GM19395 (cell line): Measurements from ENCODE around the gene MTHFSD.

Source experiments
- ATAC-seq: cut with Tn5 transposase; IDR thresholded peaks from one replicate; pipeline ENCODE4 v1.9.1; 2021; ENCODE audit warnings: mild to moderate bottlenecking, moderate library complexity; ENCODE audit not compliant: unreplicated experiment

The MTHFSD gene

DNA sequence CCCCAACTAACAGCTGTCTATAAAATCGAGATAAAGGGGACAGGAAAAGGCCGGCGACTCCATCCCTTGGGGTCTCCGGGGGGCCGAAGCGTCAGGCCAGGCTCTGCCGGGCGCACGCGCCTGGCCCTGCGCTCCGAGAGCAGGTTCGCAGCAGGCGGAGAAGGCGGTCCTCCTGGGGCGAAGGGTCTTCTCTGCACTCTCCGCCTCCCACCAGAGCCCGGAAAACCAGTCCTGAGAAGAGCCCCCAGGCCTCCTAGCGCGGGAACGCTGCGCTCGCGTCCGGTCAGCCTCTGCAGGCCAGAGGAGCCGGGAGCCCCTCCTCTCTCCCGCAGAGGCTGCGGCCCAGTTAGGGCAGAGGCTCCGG, 39.6 kb downstream of the MTHFSD start:
- no peak for ATAC-seq

DNA sequence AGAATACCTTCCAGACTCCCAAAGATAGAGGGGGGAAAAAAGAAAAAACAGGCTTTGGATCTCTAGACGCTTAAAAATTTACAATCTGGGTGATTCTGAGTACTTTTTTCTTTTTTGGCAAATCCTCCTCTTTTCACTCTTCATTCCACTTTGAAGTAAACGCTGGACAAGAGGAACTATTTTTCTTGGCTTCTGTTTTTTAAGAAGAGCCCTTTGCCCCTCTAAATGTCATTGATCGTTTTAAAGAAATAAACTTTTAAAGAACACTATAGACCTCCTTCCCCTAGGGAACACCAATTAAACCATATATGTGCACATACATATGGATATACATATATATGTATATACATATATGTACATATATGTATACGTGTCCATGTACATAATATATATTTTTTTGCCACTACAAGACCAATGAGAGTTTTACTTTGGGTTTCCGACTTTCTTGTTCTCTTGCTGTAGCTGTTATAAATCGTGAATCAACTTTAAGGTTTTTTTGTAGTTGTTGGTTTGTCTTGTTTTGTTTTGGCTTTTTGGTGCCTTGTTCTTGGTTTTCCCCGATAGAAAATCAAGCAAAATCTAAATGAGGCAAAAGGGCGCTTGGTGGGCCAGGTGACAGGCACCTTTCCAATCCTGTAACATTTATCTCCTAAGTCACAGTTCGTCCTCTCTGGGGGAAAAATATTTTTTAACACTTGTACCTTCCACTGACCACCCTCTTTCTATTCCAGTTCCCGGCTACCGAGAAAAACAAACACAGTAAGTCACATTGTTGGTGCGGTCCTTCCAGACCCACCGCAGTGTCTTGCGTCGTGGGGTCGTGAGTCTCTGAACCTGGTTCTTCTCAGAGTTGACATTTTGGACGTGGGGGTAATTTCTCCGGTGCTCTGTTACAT, 40.3 kb downstream of the MTHFSD start:
- no peak for ATAC-seq

DNA sequence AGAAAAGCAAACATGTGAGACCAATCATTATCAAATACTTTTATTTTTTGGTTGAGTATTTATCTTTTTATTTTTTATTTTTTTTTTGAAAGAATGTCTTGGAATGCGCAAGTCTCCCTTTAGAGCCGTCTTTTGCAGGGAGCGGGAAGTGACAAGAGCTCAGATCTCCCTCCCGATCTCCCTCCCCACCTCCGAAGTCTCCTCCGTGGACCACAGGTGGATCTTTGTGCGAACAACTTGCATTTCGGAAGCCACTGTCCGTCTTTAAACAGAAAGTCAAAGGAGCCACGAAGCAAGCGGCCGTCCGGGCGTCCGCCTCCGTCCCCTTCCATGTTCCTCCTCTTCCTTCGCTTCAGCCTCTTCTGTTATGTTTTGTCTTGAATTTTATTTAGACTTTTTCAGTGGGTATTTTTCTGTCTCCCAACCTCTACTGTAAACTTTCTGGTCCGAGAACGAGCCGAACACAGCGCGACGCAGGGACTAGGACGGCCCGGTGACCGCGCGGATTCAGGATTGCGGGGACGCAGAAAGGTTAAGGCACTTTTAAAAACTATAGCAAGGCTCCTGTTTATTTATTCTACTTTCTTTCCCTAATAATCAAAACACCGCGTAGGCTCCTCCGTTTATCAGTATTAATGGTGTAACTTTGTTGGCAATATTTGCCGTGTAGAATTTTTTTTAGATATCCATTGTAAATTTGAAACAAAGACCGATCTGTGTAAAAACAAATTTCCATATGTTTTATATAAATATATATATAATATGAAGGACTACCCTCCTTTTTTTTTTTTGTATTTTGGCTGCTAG, 41.4 kb downstream of the MTHFSD start:
- ATAC-seq, result no peak

DNA sequence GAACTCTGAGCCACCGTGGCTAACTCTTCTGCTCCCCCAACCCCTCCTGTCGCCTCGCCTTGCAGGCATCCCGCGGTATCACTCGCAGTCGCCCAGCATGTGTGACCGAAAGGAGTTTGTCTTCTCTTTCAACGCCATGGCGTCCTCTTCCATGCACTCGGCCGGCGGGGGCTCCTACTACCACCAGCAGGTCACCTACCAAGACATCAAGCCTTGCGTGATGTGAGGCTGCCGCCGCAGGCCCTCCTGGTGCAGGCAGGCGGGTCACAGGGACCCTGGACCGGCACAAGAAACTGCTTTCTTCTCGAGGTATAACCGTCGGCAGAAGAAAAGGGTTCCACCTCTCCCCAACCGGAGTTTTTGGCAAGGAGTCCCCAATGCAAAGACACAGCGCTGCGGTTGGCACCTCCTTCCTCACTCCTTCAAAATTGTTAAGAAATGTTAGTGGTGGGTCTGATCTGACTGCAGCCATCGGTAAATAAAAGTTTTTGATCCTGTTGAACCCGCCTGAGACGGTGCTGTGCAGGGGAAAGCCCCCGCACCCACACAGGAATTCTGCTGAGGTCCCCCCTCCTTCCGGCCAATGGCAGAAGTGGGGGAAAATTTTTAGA, 42.1 kb downstream of the MTHFSD start:
- no peak for ATAC-seq

DNA sequence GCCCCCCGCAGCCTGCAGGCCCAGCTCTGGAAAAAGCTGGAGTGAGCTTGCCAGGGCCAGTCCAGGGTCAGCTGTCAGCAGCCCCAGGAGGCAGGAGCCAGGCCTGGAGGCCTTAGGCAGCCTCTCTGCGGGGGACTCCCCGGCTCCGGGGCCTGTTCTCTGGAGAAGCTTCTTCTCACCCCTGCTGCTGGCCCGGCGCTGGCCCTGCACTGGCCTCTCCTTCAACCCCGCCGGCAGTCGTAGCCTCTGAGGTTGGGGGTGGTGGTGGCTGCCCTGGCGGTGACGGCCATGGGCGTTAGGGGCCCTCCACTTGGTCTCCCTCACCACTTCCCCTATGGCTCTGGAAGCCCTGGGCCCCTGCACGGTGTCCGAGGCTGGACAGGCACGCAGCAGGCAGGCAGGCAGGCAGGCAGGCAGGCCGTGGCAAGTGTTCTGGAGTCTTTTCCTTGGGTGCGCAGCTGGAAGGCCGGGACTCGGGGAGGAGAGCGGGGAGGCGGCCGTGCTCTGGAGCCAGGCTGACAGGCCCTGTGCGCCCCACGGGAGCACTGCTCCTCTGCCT, 42.7 kb downstream of the MTHFSD start:
- ATAC-seq, result no peak

DNA sequence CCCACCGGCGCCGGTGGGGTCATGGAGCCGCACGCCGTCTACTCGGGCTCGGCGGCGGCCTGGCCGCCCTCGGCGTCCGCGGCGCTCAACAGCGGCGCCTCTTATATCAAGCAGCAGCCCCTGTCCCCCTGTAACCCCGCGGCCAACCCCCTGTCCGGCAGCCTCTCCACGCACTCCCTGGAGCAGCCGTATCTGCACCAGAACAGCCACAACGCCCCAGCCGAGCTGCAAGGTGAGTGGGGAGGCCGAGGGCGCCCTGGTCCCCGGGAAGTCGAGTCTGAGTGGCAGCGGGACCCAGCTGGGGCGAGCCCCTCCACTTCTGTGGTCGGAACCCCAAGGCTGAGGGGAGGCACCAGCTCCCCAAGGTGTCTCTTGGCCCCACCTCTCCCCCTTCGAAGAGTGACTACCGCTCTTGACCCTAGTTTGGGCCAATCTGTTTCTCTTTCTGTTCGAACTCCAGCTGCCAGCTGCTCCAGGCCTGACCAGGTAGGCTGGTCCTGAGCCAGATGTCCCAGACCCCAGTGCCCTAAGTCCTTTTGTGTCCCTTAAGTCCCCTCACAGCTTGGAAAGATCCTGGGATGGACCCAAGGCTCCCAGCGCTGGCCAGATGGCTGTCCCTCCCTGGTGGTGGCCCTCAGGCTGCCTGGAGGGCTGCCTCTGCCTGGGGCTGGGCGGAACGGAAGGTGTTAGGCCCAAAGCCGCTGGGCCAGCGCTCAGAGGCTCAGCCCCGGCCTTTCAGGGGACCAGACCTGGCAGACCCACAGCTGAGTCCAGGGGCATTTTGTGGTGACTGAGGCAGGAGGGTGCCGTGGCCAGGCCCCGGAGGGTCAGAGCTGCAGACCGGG, 43.5 kb downstream of the MTHFSD start:
- no peak for ATAC-seq

DNA sequence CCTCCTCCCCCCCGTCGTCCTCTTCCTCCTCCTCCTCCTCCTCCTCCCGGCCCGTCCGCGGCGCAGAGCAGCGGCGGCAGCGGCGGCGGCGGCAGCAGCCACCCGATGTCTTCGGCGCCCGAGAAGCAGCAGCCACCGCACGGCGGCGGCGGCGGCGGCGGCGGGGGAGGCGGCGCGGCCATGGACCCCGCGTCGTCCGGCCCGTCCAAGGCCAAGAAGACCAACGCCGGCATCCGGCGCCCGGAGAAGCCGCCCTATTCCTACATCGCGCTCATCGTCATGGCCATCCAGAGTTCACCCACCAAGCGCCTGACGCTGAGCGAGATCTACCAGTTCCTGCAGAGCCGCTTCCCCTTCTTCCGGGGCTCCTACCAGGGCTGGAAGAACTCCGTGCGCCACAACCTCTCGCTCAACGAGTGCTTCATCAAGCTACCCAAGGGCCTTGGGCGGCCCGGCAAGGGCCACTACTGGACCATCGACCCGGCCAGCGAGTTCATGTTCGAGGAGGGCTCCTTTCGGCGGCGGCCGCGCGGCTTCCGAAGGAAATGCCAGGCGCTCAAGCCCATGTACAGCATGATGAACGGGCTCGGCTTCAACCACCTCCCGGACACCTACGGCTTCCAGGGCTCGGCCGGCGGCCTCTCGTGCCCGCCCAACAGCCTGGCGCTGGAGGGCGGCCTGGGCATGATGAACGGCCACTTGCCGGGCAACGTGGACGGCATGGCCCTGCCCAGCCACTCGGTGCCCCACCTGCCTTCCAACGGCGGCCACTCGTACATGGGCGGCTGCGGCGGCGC, 44.4 kb downstream of the MTHFSD start, which contains the start of gene FOXF1:
Gene FOXF1, plus strand, starts transcription at position 63 of the 797 bp plus-strand sequence. Its CDS starts 43 bp downstream, at position 106.
- ATAC-seq, result no peak

DNA sequence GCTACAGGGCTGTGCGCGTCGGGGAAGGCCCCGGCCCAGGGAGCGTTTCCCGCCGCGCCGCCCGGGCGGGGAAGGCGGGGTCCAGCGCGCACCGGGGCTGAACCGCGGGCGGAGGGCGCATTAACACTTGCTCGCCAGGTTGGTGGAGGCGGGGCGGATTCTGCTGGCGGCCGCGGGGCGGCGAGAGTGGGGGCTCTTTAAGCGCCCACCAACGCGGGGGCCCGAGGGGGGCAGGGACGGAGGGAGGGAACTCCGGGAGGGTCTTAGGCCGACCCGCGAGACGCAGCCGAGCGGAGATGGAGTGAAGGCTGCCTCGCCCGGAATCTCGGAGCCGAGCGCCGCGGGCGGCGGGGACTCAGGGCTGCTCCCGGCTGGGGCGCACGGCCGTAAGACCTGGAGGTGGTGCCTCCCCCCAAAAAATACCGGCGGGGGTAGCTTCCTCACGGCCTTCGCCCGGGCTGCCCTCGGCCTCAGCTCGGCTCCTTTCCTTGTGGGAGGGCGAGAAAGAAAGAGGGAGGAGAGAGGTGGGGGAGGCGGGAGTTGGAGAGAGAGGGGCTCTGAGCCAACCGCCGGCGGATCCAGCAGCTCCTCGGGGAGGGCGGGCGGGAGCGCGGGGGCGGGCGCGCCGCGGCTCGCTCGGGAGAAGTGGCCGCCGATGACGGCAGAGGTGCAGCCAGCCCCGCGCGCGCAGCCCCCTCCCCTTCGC, 45.1 kb downstream of the MTHFSD start:
- no peak for ATAC-seq

DNA sequence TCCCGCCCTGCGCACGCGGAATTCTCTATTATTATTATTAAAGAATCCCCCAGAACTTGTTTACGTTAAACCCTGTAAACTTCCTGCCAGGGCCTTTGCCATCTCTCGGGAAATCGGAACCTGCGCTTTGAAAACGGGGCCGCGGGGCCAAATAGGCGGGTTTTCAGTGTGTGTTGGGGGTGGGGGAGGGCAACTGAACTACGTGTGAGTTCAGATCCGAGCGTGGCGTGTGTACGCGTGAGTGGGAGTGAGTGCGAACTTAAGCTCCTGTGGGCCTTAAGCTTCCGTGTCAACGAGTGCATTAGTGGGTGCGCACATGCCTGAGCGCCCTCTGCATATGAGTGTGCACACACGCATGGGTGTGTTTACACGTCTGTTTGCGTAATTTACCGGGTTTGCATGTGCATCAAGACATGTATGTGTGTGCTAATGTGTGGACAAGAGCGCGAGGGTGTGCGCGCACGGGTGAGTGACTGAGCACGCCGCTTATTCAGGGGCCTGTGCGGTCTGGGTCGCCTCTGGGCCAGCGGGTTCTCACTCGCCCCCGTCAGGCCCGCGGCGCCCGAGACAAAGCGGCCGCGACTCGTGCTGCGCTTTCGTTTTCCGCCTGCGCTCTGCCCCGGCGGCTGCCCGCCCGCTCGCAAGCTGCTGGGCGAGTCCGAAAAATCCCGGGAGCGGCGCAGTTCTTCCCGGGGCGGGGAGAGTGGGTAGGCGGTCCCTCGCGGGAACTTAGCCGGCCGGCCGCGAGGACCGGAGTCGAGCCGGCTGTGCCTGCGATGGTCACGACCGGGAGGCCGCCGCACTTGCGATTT, 45.9 kb downstream of the MTHFSD start:
- ATAC-seq, result no peak

DNA sequence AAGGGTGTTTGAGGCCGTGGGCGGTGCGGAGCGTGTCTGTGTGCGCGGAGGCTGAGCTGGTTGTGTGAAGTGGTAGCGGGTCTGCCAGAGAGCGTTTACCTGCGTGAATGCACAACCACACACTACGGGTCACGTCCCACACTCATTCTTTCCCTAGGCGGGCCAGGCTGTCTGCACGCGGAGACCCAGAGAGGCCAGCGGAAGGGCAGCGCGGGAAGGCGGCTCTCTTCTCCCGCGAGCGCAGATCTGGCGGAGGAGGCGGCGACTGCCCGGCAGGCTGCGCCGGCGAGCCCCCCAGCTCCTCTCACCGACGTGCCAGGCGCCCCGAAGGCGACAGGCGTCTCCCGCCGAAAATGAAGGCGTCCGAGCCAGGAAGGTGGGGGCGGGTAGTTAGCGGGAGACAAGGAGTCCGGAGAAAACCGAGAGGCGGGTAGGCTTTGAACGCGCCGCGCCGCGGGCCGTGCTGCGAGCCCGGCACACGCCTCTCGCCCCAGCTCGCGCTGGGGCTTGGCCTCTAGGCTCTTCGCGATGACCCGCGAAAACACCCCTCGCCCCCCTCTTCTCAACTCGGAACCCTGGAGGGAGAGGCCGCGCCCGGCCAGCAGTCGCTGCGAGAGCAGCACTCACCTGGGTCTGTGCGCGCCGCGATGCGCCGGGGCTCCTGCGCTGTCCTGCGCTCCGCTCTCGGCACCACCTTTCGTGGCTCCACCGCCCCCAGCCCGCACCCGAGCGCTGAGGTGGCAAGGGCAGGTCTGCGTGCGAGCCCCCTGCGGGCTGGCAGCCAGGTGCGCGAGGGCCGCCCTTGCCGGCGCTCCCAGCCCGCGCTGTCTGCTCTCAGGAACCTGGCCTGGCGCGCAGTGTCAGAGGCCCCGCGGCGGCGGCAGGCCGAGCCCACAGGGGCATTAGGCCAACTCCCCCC, 46.7 kb downstream of the MTHFSD start:
- ATAC-seq, result no peak

DNA sequence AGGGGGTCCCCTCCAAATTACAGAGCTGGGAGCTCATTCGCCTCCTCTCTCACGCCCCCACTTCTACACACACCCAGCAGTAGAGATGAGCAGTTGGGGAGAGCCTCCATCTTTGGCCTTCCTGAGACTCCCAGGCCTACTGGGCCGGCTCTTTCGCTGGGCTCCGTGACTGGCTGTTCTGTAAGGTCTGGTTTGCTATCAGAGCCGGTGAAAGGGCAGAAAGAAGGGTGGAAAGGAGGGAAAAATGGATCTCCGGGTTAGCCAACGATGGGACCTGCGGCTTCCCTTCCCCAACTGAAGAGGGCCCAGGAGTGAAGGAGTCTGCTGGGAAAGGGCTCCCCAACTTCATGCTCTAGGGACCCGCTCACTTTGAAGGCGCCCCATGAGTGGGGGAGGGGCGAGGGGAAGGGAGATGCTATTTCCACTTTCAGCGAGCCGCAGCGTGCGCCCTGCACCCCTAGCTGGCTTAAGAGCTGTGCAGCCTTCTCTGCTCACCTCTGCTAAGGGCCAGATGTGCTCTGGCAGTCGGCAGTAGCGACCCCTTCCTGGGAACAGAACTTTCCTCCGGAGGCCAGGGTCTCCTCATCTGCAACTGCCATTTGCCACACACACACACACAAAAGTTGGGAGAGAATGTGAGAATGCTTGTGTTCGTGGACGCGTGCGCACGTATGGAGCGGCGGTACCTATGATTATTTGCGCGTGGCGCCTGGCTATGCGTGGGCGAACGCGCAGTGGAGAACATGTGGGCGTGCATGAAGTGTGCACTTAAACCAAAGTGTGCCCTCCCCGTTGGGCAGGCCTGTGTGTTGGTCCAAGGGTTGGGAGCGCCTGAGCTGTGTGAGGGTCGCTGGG, 47.6 kb downstream of the MTHFSD start:
- no peak for ATAC-seq

DNA sequence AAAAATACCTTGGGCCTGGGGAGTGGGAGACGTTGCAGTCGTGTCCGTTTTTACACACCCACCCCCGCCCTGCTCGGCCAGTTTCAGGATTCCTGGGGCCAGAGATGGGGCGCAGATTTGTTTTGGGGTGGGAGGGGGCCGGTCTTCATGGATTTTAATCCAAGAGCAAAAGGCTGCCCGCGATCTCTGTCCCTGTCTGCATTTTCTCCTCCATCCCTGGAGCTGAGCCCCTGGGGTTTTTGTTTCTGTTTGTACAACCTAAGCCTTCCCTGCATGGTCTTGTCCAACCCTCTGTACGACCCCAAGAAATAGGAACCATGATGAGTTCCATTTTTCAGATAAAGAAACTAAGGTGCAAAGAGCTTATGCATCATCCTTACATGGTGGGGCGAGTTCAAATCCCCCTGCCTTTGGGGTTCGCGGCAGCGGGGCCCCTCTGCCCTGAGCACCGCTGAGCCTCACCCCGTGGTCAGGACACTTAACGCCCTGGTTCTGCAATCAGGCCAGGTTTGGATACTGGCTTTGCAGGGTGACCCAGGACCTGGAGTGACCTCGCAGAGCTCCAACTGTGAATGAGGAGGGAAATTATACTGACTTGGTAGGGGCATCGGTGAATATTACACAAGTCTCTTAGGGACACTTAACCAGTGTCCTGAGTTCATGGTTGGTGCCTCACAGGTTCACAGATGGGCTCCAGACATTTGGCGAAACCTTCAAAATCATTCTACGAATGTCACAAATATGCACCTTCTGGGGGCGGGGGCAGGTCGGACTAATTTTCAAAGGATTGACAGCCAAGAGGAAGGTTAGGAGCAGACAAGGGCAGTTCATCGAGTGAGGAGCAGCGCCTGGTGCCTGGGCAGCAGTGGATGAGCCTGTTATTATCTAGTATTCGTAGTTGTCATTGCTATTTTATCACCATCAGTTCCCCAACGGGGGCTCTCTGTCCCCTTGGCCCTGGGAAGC, 48.9 kb downstream of the MTHFSD start:
- ATAC-seq, result no peak

DNA sequence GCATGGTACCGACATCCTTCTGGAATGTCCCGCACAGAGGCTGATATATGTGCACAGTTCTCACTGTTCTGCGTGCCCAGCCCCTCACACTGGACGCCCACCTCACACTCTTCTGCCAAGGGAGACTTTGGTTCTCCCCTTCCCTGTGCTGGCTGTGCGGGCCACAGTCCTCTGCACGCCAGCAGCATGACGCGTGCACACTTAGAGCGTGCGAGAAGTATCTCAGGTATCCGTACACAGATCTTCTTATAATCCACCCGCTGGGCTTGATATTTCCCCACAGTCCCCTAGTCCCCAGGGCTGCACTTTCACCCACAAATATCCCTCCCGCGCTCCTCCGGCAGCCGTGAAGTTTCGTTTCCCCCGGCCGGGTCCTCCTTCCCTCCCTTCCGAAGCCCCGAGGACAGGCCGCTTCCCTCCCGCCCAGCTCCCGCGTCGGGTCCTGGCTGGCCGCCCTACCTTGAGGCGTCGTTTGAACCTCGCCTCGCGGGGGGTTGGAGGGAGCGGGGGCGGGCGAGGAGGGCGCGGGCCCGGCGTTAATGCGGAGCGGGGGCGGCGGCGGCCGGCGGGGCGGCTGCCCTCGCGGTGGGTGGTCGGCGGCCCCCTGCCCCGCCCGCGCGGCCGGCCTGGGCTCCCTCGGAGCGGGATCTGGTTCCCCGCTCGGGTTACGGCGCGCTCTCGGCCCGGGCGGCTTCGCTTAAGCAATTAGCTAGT, 49.7 kb downstream of the MTHFSD start:
- no peak for ATAC-seq
